ENCODE results near the gene ZC3H7B. TPM values are rescaled to one million over a fixed set of nuclear protein-coding genes. Genes with fewer than 3 reads are reported as not detected.
A peak's percentile ranks its signal among the peaks of the same experiment; 100 is the strongest.

Gene ZC3H7B
- total RNA-seq, 4 donors from 2014 or later: 29.5 to 43.6 (median 35.7) TPM

- H3K4me1 ChIP-seq: peaks cover 9 to 41% (median 19%) of the 10 kb centered on the region in 4 donors
- in situ Hi-C loops (cut with MboI; ENCODE audit: low pct_ligation_motif_present in 1 of 4, low pct_unique_long_range_greater_than_20kb in 1 of 4, low sequenced_read_pairs in 3 of 4): no loop called here
- H3K4me3 ChIP-seq: no peak overlapping the region
- no peak for DNase-seq
- intact Hi-C loops (cut with DNase I; ENCODE audit: low total_unique reads): no loop called here
- no peaks in the 10 kb centered on the region for H3K27me3 ChIP-seq
- WGBS, 2 donors (ENCODE audit: low coverage in 1 of 2): 92% methylated on average over 4 of the region's 4 CpGs; no CpG with 5 or more reads in 1 of the 2 donors
- no peaks in the 10 kb centered on the region for H3K9me3 ChIP-seq
- TF ChIP-seq EP300 (IDR thresholded peaks at IDR 0.05; ENCODE audit: low read depth) (no peak), POLR2AphosphoS5 (IDR thresholded peaks at IDR 0.05) (no peak), POLR2A (IDR thresholded peaks at IDR 0.05) (no peak), CTCF (IDR thresholded peaks at IDR 0.05) (no peak)
- H3K27ac ChIP-seq: no peak overlapping the region
- no peaks in the 10 kb centered on the region for H3K36me3 ChIP-seq
Measured at GRCh38 chr22:41305646-41306045, 4.3 kb downstream of the ZC3H7B start.

GRCh38 chr22:41308054-41308453 lies 6.7 kb downstream of the ZC3H7B start:
- intact Hi-C loops (cut with DNase I; ENCODE audit: low total_unique reads): no loop called here
- Histone ChIP-seq H3K4me1 (peaks cover 6 to 29% (median 8%) of the 10 kb centered on the region in 4 donors), H3K27ac (peak overlapping the region; percentile 8 to 70 (median 38)), H3K27me3 (no peaks in the 10 kb centered on the region), H3K36me3 (no peaks in the 10 kb centered on the region), H3K9me3 (no peaks in the 10 kb centered on the region), H3K4me3 (no peak overlapping the region)
- 67 to 100% methylated on average over 1 to 3 of the region's 3 CpGs for WGBS, 2 donors (ENCODE audit: low coverage in 1 of 2)
- no peak for TF ChIP-seq POLR2AphosphoS5 (IDR thresholded peaks at IDR 0.05)
- TF ChIP-seq EP300 (IDR thresholded peaks at IDR 0.05; ENCODE audit: low read depth): no peak
- no peak for TF ChIP-seq CTCF (IDR thresholded peaks at IDR 0.05)
- TF ChIP-seq POLR2A (IDR thresholded peaks at IDR 0.05): no peak
- DNase-seq: no peak
- in situ Hi-C loops (cut with MboI; ENCODE audit: low pct_ligation_motif_present in 1 of 4, low pct_unique_long_range_greater_than_20kb in 1 of 4, low sequenced_read_pairs in 3 of 4): no loop called here

GRCh38 chr22:41308544-41308947 lies 7.2 kb downstream of the ZC3H7B start:
- no peak overlapping the region for H3K4me3 ChIP-seq
- no peaks in the 10 kb centered on the region for H3K36me3 ChIP-seq
- H3K9me3 ChIP-seq: no peaks in the 10 kb centered on the region
- DNase-seq: peak; percentile 40
- intact Hi-C loops (cut with DNase I; ENCODE audit: low total_unique reads) (no loop called here), in situ Hi-C loops (cut with MboI; ENCODE audit: low pct_ligation_motif_present in 1 of 4, low pct_unique_long_range_greater_than_20kb in 1 of 4, low sequenced_read_pairs in 3 of 4) (no loop called here)
- TF ChIP-seq CTCF (IDR thresholded peaks at IDR 0.05) (no peak), POLR2A (IDR thresholded peaks at IDR 0.05) (no peak), EP300 (IDR thresholded peaks at IDR 0.05; ENCODE audit: low read depth) (no peak), POLR2AphosphoS5 (IDR thresholded peaks at IDR 0.05) (no peak)
- WGBS, 2 donors (ENCODE audit: low coverage in 1 of 2): 60 to 76% methylated on average over 5 to 7 of the region's 7 CpGs
- peak overlapping the region; percentile 8 to 70 (median 38) for H3K27ac ChIP-seq
- H3K27me3 ChIP-seq: no peaks in the 10 kb centered on the region
- H3K4me1 ChIP-seq: peaks cover 3 to 24% (median 8%) of the 10 kb centered on the region in 4 donors

- WGBS, 2 donors (ENCODE audit: low coverage in 1 of 2): 57% methylated on average over 1 of the region's 1 CpG; no CpG with 5 or more reads in 1 of the 2 donors
- no peak overlapping the region for H3K4me3 ChIP-seq
- TF ChIP-seq POLR2A (IDR thresholded peaks at IDR 0.05) (no peak), CTCF (IDR thresholded peaks at IDR 0.05) (no peak), EP300 (IDR thresholded peaks at IDR 0.05; ENCODE audit: low read depth) (no peak), POLR2AphosphoS5 (IDR thresholded peaks at IDR 0.05) (no peak)
Measured at GRCh38 chr22:41310336-41310735, 9.0 kb downstream of the ZC3H7B start.

More at GRCh38 chr22:41310336-41310735, 9.0 kb downstream of the ZC3H7B start:
- H3K9me3 ChIP-seq: no peaks in the 10 kb centered on the region
- no peak for DNase-seq
- H3K36me3 ChIP-seq: no peaks in the 10 kb centered on the region
- intact Hi-C loops (cut with DNase I; ENCODE audit: low total_unique reads): no loop called here
- no peaks in the 10 kb centered on the region for H3K27me3 ChIP-seq
- H3K4me1 ChIP-seq: peaks cover 3 to 17% (median 8%) of the 10 kb centered on the region in 4 donors
- no peak overlapping the region for H3K27ac ChIP-seq
- in situ Hi-C loops (cut with MboI; ENCODE audit: low pct_ligation_motif_present in 1 of 4, low pct_unique_long_range_greater_than_20kb in 1 of 4, low sequenced_read_pairs in 3 of 4): no loop called here
